ENCODE results near the gene SGK1. TPM values are rescaled to one million over a fixed set of nuclear protein-coding genes. Genes with fewer than 3 reads are reported as not detected.
A peak's percentile ranks its signal among the peaks of the same experiment; 100 is the strongest.

Gene SGK1
- total RNA-seq = 79.2 TPM
- long read RNA-seq, transcript SGK1-201 (12 exons, 2,401 nt) = major isoform, 27 of 70 reads
- long read RNA-seq, transcript SGK1-205 (12 exons, 2,686 nt) = major isoform, 27 of 70 reads
- long read RNA-seq, partial matches to known transcripts = 6 of 70 reads
- long read RNA-seq, other reads (novel, unspliced or antisense) = 5 of 70 reads

DNA sequence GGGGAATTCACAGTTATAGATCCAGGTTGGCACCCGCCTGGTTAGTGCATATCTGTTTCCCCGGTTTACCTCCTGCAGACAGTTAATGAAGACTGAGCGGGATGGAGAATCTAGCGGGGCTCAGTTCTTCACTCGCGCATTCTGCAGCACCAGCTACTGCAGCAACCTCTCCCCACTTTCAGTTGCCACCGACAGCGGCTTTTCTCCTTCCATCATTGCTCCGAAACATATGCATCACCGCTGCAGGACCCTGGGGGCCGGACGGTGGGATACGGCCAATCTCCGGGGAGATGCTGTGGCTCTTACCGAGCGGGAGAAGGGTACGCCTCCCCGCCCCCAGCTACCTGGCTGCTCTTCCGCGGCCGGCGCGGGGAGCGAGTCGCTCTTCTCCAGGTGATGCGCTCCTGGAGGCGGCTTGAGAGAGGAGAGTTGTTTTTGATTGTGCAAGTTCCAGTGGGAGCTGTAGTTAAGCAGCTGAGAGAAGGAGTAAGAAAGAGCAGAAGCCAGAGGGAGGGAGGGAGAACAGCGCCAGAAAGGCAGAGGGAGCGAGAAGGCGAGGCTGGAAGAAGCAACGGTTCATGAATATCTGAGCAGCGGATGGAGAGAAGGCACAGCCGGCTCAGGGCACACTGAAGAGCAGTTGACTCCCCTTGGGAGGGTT, at the start of gene SGK1:
TSS of gene SGK1 (minus strand) at position 642 of the 661 bp plus-strand sequence. CDS start 652 bp downstream, outside the sequence.
- intact Hi-C loops (cut with DNase I) = no loop called here
- DNase-seq (ENCODE audit: low spot score) = no peak

- intact Hi-C loops (cut with DNase I) = no loop called here
Measured at GRCh38 chr6:134363323-134364039, 45.6 kb upstream of the SGK1 start.

GRCh38 chr6:134361011-134361410, 43.1 kb upstream of the SGK1 start:
- intact Hi-C loops (cut with DNase I) = no loop called here
- DNase-seq (ENCODE audit: low spot score) = no peak

More at GRCh38 chr6:134363323-134364039, 45.6 kb upstream of the SGK1 start:
- DNase-seq (ENCODE audit: low spot score) = no peak

GRCh38 chr6:134359302-134359701, 41.4 kb upstream of the SGK1 start:
- intact Hi-C loops (cut with DNase I) = no loop called here
- DNase-seq (ENCODE audit: low spot score) = no peak

- intact Hi-C loops (cut with DNase I) = no loop called here
- no peak for DNase-seq (ENCODE audit: low spot score)
Measured at GRCh38 chr6:134358320-134358719, 40.4 kb upstream of the SGK1 start.

DNA sequence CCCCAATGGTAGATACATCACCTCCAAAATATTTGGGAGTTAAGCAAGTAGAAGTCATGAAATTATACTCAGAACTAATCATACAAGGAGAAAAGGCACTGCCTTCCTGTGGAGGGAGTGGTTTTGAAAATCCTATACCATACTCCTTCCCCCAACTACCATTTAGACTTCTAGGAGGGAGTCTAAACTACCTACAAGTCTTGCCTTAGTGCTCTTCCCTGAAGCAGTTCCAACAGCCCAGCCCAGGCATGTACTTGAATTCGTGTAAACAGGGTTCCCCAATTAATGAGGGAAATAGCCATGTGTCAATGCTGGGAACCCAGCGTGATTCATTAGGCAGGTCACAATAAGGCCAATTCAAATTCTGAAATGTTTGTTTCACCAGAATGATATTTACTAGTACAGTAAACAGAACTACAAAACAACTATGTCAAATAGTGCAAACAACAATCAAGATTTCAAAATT, 39.1 kb upstream of the SGK1 start:
- intact Hi-C loops (cut with DNase I) = no loop called here

GRCh38 chr6:134356405-134356804, 38.5 kb upstream of the SGK1 start:
- intact Hi-C loops (cut with DNase I) = no loop called here
- DNase-seq (ENCODE audit: low spot score) = no peak

More for the DNA sequence above, 39.1 kb upstream of the SGK1 start:
- DNase-seq (ENCODE audit: low spot score) = no peak

DNA sequence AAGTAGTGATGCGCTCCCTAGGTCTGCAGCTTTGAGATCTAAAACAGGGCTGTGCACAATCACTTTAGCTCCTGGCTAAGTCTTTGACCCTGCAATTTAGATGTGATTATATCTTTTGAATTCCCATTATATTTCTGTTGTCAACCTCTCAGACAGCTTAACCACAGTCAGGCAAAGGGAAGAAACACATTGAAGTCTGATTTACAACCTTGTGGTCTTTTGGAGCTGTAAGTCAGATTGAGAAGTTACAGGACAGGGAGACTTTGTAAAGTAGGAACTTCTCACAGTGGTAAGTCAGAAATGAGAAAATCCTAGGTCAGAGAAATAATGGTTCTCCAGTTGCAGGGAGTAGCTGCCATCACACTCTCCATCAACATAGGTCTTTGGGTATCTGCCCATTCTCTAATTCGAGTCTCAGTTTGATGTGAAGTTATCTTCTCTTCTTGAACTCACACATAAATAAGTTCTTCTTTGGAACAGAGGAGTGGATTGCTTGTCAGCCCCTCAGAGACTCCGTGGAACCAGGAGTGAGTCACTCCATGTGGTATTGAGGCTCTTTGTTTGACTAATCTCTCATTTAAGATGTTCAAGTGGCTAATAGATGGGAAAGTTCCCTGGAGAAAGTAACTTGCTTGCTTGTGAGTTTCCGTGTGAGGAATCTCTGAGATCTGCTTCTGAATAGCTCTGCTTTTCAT, 35.0 kb upstream of the SGK1 start:
- DNase-seq (ENCODE audit: low spot score) = no peak
- intact Hi-C loops (cut with DNase I) = no loop called here

GRCh38 chr6:134351615-134352474, 33.9 kb upstream of the SGK1 start:
- intact Hi-C loops (cut with DNase I) = no loop called here
- no peak for DNase-seq (ENCODE audit: low spot score)

- DNase-seq (ENCODE audit: low spot score) = no peak
- intact Hi-C loops (cut with DNase I) = loop anchor here (10.0 kb wide), 3 partner anchors 137 to 477 kb away; no protein-coding TSS in a partner anchor
Measured at GRCh38 chr6:134347885-134348805, 30.2 kb upstream of the SGK1 start.

- no peak for DNase-seq (ENCODE audit: low spot score)
- intact Hi-C loops (cut with DNase I) = loop anchor here (10.0 kb wide), 3 partner anchors 138 to 478 kb away; no protein-coding TSS in a partner anchor
Measured at GRCh38 chr6:134346932-134347545, 29.1 kb upstream of the SGK1 start.

DNA sequence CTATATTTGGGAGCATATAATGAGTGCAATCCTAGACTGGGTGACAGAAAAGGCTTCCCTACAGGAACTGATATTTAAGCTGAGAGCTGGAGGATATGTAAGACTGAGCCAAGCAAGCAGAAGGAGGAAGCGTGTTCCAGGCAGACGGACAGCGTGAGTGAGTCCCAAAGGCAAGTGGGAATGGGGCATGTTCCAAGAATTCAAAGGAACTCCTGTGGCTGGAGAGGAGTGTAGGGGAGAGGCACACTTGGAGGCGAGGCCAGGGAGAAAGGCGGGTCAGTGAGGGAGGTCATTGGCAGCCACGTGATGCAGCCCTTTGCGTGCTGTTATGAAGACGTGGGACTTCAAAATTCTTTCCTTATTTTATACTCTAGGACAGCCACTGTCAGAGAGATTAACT, 27.9 kb upstream of the SGK1 start:
- intact Hi-C loops (cut with DNase I) = loop anchor here (10.0 kb wide), 3 partner anchors 139 to 479 kb away; no protein-coding TSS in a partner anchor
- DNase-seq (ENCODE audit: low spot score) = peak; percentile 78

DNA sequence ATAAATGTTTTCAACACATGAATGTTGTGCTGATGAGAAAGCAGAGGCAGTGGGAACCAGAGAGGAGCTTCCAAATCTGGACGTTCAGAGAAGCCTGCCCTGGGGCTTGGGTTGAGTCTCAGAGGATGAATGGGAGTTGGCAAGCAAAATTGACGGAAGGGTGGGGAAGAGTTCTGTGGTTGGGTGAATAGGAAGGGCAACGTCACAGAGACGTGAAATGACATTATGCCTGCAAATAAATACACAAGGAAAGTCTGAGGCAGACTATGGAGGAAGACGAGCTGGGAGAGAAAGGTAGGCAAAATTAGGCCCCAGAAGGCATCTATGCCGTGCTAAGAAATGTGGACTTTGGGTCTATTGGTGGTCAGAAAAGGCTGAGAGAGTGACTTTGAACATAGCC, 25.2 kb upstream of the SGK1 start:
- intact Hi-C loops (cut with DNase I) = loop anchor here (2.0 to 10.0 kb wide), 4 partner anchors 142 to 482 kb away; no protein-coding TSS in a partner anchor
- peak; percentile 78 for DNase-seq (ENCODE audit: low spot score)

GRCh38 chr6:134341999-134342567, 24.2 kb upstream of the SGK1 start:
- peak; percentile 90 for DNase-seq (ENCODE audit: low spot score)
- intact Hi-C loops (cut with DNase I) = loop anchor here (2.0 to 10.0 kb wide), 4 partner anchors 143 to 483 kb away; no protein-coding TSS in a partner anchor

GRCh38 chr6:134340179-134340975, 22.5 kb upstream of the SGK1 start:
- intact Hi-C loops (cut with DNase I) = loop anchor here (10.0 kb wide), 3 partner anchors 144 to 484 kb away; no protein-coding TSS in a partner anchor

DNA sequence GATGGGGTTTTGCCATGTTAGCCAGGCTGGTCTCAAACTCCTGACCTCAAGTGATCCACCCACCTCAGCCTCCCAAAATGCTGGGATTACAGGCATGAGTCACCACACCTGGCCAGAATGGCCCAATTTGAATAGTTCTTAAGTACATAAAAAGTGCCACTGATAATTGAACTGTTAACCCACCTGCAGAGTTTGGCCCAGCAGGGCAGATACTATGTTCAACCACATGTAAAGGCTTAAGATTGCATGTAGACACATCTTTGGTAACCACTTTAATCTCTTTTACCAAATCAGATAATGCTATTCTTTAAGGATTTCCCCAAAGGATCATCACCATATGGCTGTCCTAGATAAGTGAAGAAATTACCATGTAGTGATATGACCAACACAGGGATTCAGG, 21.3 kb upstream of the SGK1 start:
- DNase-seq (ENCODE audit: low spot score) = no peak
- intact Hi-C loops (cut with DNase I) = no loop called here

More at GRCh38 chr6:134340179-134340975, 22.5 kb upstream of the SGK1 start:
- DNase-seq (ENCODE audit: low spot score) = no peak

Measured in cardiac septum (tissue), 1 donor.